Pancreas (tissue), 10 donors: Measurements from ENCODE around the gene DOCK8. TPM values are rescaled to one million over a fixed set of nuclear protein-coding genes. Genes with fewer than 3 reads are reported as not detected.
A peak's percentile ranks its signal among the peaks of the same experiment; 100 is the strongest.

Experiments
- ATAC-seq, 4 donors: fragments of 200-7000 bp; cut with Tn5 transposase; one replicate each; pipeline versions ENCODE4 v1.8.0 to v1.9.1; 2020; ENCODE audit warnings: mild to moderate bottlenecking in 4 of 4, moderate library complexity in 4 of 4
- DNase-seq, 6 donors: peaks; one replicate each; pipeline ENCODE4 v3.0.0-alpha.2; 2020
- FAIRE-seq: peaks from 2 replicates; lab custom pipeline; 2012; peaks lifted over from hg19 to GRCh38; lab: Jason Lieb, UNC
- H3K27ac ChIP-seq, 4 donors: fragments of 200-600 bp; sonication (generic); 1 replicate in 3 of 4; 2 replicates in 1 of 4; pipeline versions ENCODE4 v1.5.0 to v1.8.0; 2020
- H3K27me3 ChIP-seq, 4 donors: fragments of 200-600 bp; one replicate each; pipeline ENCODE4 v1.8.0; 2021
- H3K36me3 ChIP-seq, 3 donors: fragments of 200-600 bp; sonication (generic) in 1 of 3; one replicate each; pipeline versions ENCODE4 v1.5.0 to v1.8.0; 2020 to 2021
- H3K4me1 ChIP-seq, 3 donors: fragments of 200-600 bp; one replicate each; pipeline ENCODE4 v1.8.0; 2021
- H3K4me3 ChIP-seq, 4 donors: fragments of 200-600 bp; sonication (generic) in 2 of 4; one replicate each; pipeline versions ENCODE4 v1.5.0 to v1.8.0; 2020 to 2021
- H3K9me3 ChIP-seq, 4 donors: fragments of 200-600 bp; one replicate each; pipeline ENCODE4 v1.8.0; 2021
- WGBS, 2 donors: extraction: QIAGEN DNeasy Blood & Tissue Kit; methylation state at CpG; one replicate each; pipeline ENCODE4 v1.1.7; 2013; 5-methylcytosine and 5-hydroxymethylcytosine counted together
- intact Hi-C, 3 donors: fragments of 100-400 bp; cut with DNase I; formaldehyde crosslinking; loops; one replicate each; pipeline versions ENCODE4 v1.11.1 to v1.14.2; 2022
- polyA plus RNA-seq, 2 donors: library from polyadenylated mRNA; stranded (reverse); fragments of 200-250 nt; gene quantifications; one replicate each; pipeline ENCODE4 v1.2.3, GENCODE V29; 2013
- total RNA-seq, 6 donors: library from RNA; stranded (reverse); fragmentation: NEBNext Ultra II Directional in 4 of 6; extraction: Animal tissue kit (Norgen Biotek cat#: 25700) in 4 of 6; gene quantifications; one replicate each; pipeline versions ENCODE4 v1.2.1 to v1.2.4, GENCODE V29; 2021 to 2023
- TF ChIP-seq, protein P1 (sequence below), 4 donors: fragments of 200-600 bp; sonication (generic) in 3 of 4; IDR thresholded peaks; one replicate each; pipeline versions ENCODE4 v1.5.0 to v1.8.0; 2021; ENCODE audit warnings: antibody characterized with exemption in 4 of 4
- donor health status: healthy with polysubstance abuse.
- donor health status: DM: no; HTN: no; CAD: no; lungs with moderate emphysema.
- donor health status: DM: no; HTN: no; CAD: no.
- donor health status: control.
- donor health status: control.
- donor health status: Bipolar disorder and iron deficiency.
- donor health status: DM: yes; HTN: yes; CAD: no.
- donor health status: DM: no; HTN: no; CAD: no.
- donor health status: DM: no; HTN: no; CAD: no.
- donor health status: DM: yes; HTN: yes; CAD: no.

DOCK8 gene
- total and polyA plus RNA-seq, 8 donors = 1.7 to 22.7 (median 6.0) TPM

DNA sequence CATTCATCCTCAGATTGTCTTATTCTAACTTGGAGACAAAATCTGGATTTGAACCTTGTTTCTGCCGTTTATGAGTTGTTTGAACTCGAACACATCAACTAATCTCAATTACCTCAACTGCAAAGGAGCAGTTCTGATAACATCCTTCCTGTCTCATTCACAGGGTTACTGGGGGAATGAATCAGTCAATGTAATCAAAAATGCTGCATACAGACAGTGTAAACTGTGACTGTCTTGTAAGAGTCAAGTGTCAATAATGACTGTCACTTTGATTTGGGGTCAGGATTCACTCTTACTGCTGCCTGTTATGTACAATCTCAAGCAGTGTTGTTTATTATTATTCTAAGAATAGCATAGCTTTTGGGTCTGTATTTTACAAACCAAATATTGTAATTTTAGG is 273.8 kb downstream of the DOCK8 start:
- H3K4me3 ChIP-seq = no peak overlapping the region
- TF ChIP-seq, protein P1, sequence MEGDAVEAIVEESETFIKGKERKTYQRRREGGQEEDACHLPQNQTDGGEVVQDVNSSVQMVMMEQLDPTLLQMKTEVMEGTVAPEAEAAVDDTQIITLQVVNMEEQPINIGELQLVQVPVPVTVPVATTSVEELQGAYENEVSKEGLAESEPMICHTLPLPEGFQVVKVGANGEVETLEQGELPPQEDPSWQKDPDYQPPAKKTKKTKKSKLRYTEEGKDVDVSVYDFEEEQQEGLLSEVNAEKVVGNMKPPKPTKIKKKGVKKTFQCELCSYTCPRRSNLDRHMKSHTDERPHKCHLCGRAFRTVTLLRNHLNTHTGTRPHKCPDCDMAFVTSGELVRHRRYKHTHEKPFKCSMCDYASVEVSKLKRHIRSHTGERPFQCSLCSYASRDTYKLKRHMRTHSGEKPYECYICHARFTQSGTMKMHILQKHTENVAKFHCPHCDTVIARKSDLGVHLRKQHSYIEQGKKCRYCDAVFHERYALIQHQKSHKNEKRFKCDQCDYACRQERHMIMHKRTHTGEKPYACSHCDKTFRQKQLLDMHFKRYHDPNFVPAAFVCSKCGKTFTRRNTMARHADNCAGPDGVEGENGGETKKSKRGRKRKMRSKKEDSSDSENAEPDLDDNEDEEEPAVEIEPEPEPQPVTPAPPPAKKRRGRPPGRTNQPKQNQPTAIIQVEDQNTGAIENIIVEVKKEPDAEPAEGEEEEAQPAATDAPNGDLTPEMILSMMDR (IDR thresholded peaks at IDR 0.05) = no peak
- no peaks in the 10 kb centered on the region for H3K9me3 ChIP-seq
- H3K4me1 ChIP-seq = peaks cover 19 to 30% (median 28%) of the 10 kb centered on the region in 3 donors
- no peak for FAIRE-seq
- WGBS, 2 donors = 49 to 72% methylated on average over 2 of the region's 2 CpGs
- no peak for DNase-seq
- no peaks in the 10 kb centered on the region for H3K36me3 ChIP-seq
- ATAC-seq = no peak
- intact Hi-C loops = no loop called here
- no peaks in the 10 kb centered on the region for H3K27me3 ChIP-seq
- peak overlapping the region in 1 of 4 donors; percentile 17 for H3K27ac ChIP-seq

DNA sequence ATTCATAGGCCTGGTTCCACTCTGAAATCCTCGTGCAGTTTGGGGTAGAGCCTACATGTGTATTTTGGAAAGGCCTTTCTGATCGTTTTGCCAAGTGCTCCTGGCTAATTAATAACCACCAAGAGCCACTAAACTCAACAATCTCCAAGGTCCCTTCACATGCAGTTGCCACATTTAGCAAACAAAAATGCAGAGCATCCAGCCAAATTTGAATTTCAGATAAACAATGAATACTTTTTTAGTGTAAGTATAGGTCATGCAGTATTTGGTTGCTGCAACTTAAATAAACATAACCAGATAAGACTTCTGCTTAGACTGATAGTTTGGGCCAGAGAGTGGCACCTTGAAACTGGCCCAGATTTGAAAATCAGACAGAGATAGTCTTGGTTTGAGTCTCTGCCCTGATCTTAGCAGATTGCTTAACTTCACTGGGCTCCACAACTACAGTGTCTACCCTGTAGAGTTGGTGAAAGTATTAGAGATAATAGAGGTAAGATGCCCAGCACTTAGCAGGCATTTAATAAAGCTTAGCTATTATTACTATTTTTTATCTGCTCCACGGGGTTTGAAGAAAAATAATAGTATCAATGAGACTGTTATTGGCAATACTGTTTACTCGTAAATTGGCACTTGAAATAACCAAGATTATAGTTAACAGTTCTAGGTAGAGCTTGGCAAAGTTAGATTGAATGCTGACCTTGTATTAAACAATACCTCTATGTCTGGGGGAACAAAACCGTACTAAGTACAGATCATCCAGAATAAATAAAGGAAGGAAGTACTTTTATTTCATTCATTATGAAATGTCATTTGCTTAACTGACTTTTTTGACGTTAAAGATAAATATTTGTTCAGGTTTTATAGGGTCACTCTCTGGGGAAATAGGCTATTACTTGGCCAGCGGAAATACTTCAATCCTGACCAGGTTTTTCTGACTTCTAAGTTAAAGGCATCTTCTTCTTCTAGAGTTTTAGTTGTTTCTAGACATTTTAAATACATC is 274.8 kb downstream of the DOCK8 start:
- DNase-seq (peak in 3 of 6 donors; percentile 64 to 73 (median 68)), FAIRE-seq (peak; percentile 61), ATAC-seq (peak; percentile 89 to 94 (median 90))

DNA sequence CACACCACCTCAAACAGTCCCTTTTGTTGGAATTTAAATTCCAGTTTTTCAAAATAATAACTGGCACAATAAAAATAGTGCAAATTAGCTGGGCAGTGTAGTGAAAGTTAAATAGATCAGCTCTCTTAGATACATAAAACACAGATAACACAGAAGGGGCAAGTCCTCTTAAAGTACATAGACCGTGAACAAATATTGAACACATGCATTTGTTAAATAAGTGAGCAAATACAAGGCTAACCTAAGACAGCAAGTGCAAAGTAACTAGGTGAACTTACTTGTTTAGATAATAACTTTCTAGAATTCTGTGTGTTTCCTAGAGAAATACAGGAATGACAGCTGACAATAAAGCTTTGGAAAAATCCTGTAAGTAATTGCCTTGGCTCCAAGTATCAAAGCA is 280.1 kb downstream of the DOCK8 start:
- H3K27ac ChIP-seq = no peak overlapping the region
- no peaks in the 10 kb centered on the region for H3K36me3 ChIP-seq
- H3K9me3 ChIP-seq = no peaks in the 10 kb centered on the region
- DNase-seq = no peak
- TF ChIP-seq, protein P1 (IDR thresholded peaks at IDR 0.05) = no peak
- intact Hi-C loops = no loop called here
- WGBS, 2 donors = 27 to 44% methylated on average over 1 of the region's 1 CpG
- no peaks in the 10 kb centered on the region for H3K27me3 ChIP-seq
- H3K4me3 ChIP-seq = no peak overlapping the region
- ATAC-seq = peak in 3 of 4 donors; percentile 56 to 77 (median 71)
- no peak for FAIRE-seq
- H3K4me1 ChIP-seq = peaks cover 15 to 32% (median 18%) of the 10 kb centered on the region in 3 donors

More for the DNA sequence above, 274.8 kb downstream of the DOCK8 start:
- intact Hi-C loops = no loop called here
- Histone ChIP-seq H3K27ac (peak overlapping the region in 2 of 4 donors; percentile 13 to 51), H3K4me1 (peaks cover 19 to 35% (median 28%) of the 10 kb centered on the region in 3 donors), H3K36me3 (no peaks in the 10 kb centered on the region), H3K9me3 (no peaks in the 10 kb centered on the region), H3K4me3 (no peak overlapping the region), H3K27me3 (no peaks in the 10 kb centered on the region)
- 8 to 13% methylated on average over 7 of the region's 7 CpGs for WGBS, 2 donors
- TF ChIP-seq, protein P1 (IDR thresholded peaks at IDR 0.05) = no peak

DNA sequence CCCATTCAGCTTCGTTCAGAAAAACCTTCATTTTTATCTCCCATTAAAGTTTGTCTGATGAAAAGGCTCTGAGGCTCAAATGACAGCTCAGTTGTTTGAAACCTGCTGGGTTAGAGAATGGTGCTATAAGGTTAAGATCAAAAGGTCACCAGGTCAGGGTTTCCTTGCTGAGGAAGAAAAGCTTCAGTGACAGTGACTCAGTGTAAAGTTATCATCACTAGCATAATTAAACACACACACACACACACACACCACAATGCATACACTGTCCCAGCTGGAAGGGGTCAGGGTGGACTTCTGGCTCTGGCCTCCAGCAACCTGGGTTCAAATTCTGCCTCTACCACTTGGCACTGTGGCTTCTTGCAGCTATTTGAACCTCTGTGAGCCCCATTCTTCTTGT is 281.1 kb downstream of the DOCK8 start:
- ATAC-seq (peak in 1 of 4 donors; percentile 29), DNase-seq (no peak), FAIRE-seq (no peak)
- Histone ChIP-seq H3K27ac (no peak overlapping the region), H3K4me1 (peaks cover 6 to 22% (median 8%) of the 10 kb centered on the region in 3 donors), H3K4me3 (no peak overlapping the region), H3K36me3 (no peaks in the 10 kb centered on the region), H3K27me3 (no peaks in the 10 kb centered on the region), H3K9me3 (no peaks in the 10 kb centered on the region)
- intact Hi-C loops = no loop called here
- 45 to 53% methylated on average over 1 of the region's 1 CpG for WGBS, 2 donors
- TF ChIP-seq, protein P1 (IDR thresholded peaks at IDR 0.05) = no peak
